OCI-M2 (cell line): Measurements from ENCODE around the gene FOXE3.

Source experiments
- DNase-seq: peaks from one replicate; lab custom pipeline; 2025; ENCODE audit not compliant: unreplicated experiment; lab: John Stamatoyannopoulos, UW

The FOXE3 gene

GRCh38 chr1:47415728-47416318, at the start of gene FOXE3:
FOXE3 (plus strand) TSS chr1:47416285; CDS start chr1:47416316, 31 bp downstream.
- DNase-seq = no peak

- no peak for DNase-seq
These were observed 48.4 kb upstream of the FOXE3 start for GRCh38 chr1:47367651-47368050.

GRCh38 chr1:47371016-47371517, 45.0 kb upstream of the FOXE3 start:
- DNase-seq = no peak

GRCh38 chr1:47374501-47374900, 41.6 kb upstream of the FOXE3 start:
- DNase-seq = no peak

GRCh38 chr1:47378147-47378546, 37.9 kb upstream of the FOXE3 start:
- DNase-seq = no peak

GRCh38 chr1:47380699-47381098, 35.4 kb upstream of the FOXE3 start:
- no peak for DNase-seq

GRCh38 chr1:47382399-47382983, 33.6 kb upstream of the FOXE3 start:
- no peak for DNase-seq

GRCh38 chr1:47384083-47384482, 32.0 kb upstream of the FOXE3 start:
- no peak for DNase-seq

GRCh38 chr1:47385020-47385419, 31.1 kb upstream of the FOXE3 start:
- DNase-seq = no peak

- DNase-seq = no peak
These were observed 29.8 kb upstream of the FOXE3 start for GRCh38 chr1:47386268-47386667.

- no peak for DNase-seq
These were observed 27.8 kb upstream of the FOXE3 start for GRCh38 chr1:47388030-47388890.

- DNase-seq = no peak
These were observed 27.2 kb upstream of the FOXE3 start for GRCh38 chr1:47388891-47389238.

GRCh38 chr1:47389731-47390130, 26.4 kb upstream of the FOXE3 start:
- DNase-seq = no peak

- no peak for DNase-seq
These were observed 25.2 kb upstream of the FOXE3 start for GRCh38 chr1:47390843-47391242.

GRCh38 chr1:47393141-47393540, 22.9 kb upstream of the FOXE3 start:
- DNase-seq = no peak

GRCh38 chr1:47395433-47395832, 20.7 kb upstream of the FOXE3 start:
- no peak for DNase-seq

GRCh38 chr1:47396671-47397196, 19.4 kb upstream of the FOXE3 start:
- no peak for DNase-seq

- no peak for DNase-seq
These were observed 16.8 kb upstream of the FOXE3 start for GRCh38 chr1:47399138-47399845.

- no peak for DNase-seq
These were observed 16.3 kb upstream of the FOXE3 start for GRCh38 chr1:47399846-47400155.

GRCh38 chr1:47401761-47402160, 14.3 kb upstream of the FOXE3 start:
- DNase-seq = no peak

- no peak for DNase-seq
These were observed 13.5 kb upstream of the FOXE3 start for GRCh38 chr1:47402591-47402990.
